K562 (cell line): ENCODE data around the gene HCRTR2. TPM values are rescaled to one million over a fixed set of nuclear protein-coding genes. Genes with fewer than 3 reads are reported as not detected.

Experiments
- ATAC-seq: fragments of 200-7000 bp; cut with Tn5 transposase; 3 replicates; pipeline ENCODE4 v1.9.1; 2020; ENCODE audit warnings: moderate library complexity
- BruUV-seq: library from RNA; stranded (reverse); fragments of 400-500 nt; replicated peaks from 2 replicates; lab custom pipeline; 2021; lab: Mats Ljungman, UMichigan
- CTCF ChIA-PET: fragments of 300-600 bp; formaldehyde crosslinking; extraction: SDS; loops from one replicate; lab custom pipeline; 2021; ENCODE audit warnings: low intra/inter-chr PET ratio; lab: Yijun Ruan, JAX
- POLR2A ChIA-PET: fragments of 300-600, 350-650 bp; sonication (Branson Sonifier 250); formaldehyde crosslinking; extraction: SDS; loops from one replicate; lab custom pipeline; 2021; ENCODE audit warnings: antibody characterized with exemption, inconsistent platforms; lab: Yijun Ruan, JAX
- DNase-seq, 4 experiments: peaks; one replicate each; pipeline versions ENCODE4 v3.0.0 to v3.0.0-alpha.2; 2011 to 2018; ENCODE audit warnings: low spot score in 3 of 4, mixed read lengths in 3 of 4; ENCODE audit errors: extremely low read depth in 1 of 4
- FAIRE-seq: peaks from 2 replicates; lab custom pipeline; 2011; peaks lifted over from hg19 to GRCh38; lab: Jason Lieb, UNC
- H2AFZ ChIP-seq: 2 replicates; pipeline ENCODE4 v1.6.0; 2011; ENCODE audit warnings: low read depth, low read length, control low read depth, inconsistent platforms
- H3K27ac ChIP-seq: fragments of 200-600 bp; 3 replicates; pipeline ENCODE4 v1.8.0; 2011; ENCODE audit warnings: low read depth, mild to moderate bottlenecking, control low read depth, inconsistent platforms, low read length, moderate library complexity, mixed read lengths; ENCODE audit errors: extremely low read depth
- H3K27me3 ChIP-seq, 2 experiments: fragments of 300-600 bp in 1 of 2; 2 replicates in 1 of 2; 3 replicates in 1 of 2; pipeline versions ENCODE4 v1.6.0 to v1.8.0; 2011; ENCODE audit warnings: inconsistent platforms in 2 of 2, low read length in 2 of 2, mild to moderate bottlenecking in 1 of 2, mixed read lengths in 1 of 2, moderate library complexity in 1 of 2; ENCODE audit not compliant: control insufficient read depth in 2 of 2, insufficient read depth in 2 of 2
- H3K36me3 ChIP-seq: fragments of 300-600 bp; 3 replicates; pipeline ENCODE4 v1.8.0; 2011; ENCODE audit warnings: mild to moderate bottlenecking, low read length, inconsistent platforms; ENCODE audit not compliant: control insufficient read depth, insufficient read depth
- H3K4me1 ChIP-seq, 2 experiments: fragments of 200-600 bp in 1 of 2; replicated peaks in 1 of 2; 2 replicates in 1 of 2; 3 replicates in 1 of 2; pipeline versions ENCODE4 v1.5.1 to v1.8.0; 2011; ENCODE audit warnings: inconsistent platforms in 2 of 2, low read length in 2 of 2, mild to moderate bottlenecking in 1 of 2, mixed read lengths in 1 of 2, moderate library complexity in 1 of 2; ENCODE audit not compliant: control insufficient read depth in 2 of 2, insufficient read depth in 2 of 2
- H3K4me2 ChIP-seq: 2 replicates; pipeline ENCODE4 v1.6.1; 2011; ENCODE audit warnings: low read length, control low read depth, inconsistent platforms, mixed read lengths; ENCODE audit not compliant: insufficient read depth
- H3K4me3 ChIP-seq: fragments of 200-600 bp; sonication (generic), shearing (Covaris generic); 2 replicates; pipeline ENCODE4 v1.5.1; 2016; ENCODE audit warnings: control low read depth, inconsistent platforms
- H3K79me2 ChIP-seq: fragments of 200-600 bp; 3 replicates; pipeline ENCODE4 v1.8.0; 2011; ENCODE audit warnings: low read length, inconsistent platforms; ENCODE audit not compliant: control insufficient read depth, insufficient read depth
- H3K9ac ChIP-seq, 2 experiments: 2 replicates each; pipeline versions ENCODE4 v1.6.0 to v1.6.1; 2011; ENCODE audit warnings: low read depth in 2 of 2, low read length in 2 of 2, control low read depth in 1 of 2, inconsistent platforms in 1 of 2, mild to moderate bottlenecking in 1 of 2, mixed read lengths in 1 of 2; ENCODE audit not compliant: insufficient read depth in 1 of 2
- H3K9me1 ChIP-seq: one replicate; pipeline ENCODE4 v1.6.0; 2011; ENCODE audit warnings: inconsistent platforms, mild to moderate bottlenecking, low read length, moderate library complexity; ENCODE audit not compliant: control insufficient read depth, insufficient read depth
- H3K9me3 ChIP-seq: replicated peaks from 2 replicates; pipeline ENCODE4 v1.5.1; 2011; ENCODE audit warnings: low read depth, low read length, inconsistent platforms; ENCODE audit not compliant: control insufficient read depth, insufficient read depth
- H4K20me1 ChIP-seq: replicated peaks from 2 replicates; pipeline ENCODE4 v1.6.1; 2011; ENCODE audit warnings: low read length, inconsistent platforms, mixed read lengths; ENCODE audit not compliant: control insufficient read depth, insufficient read depth
- CCNT2 ChIP-seq: IDR thresholded peaks from 2 replicates; pipeline ENCODE4 v1.6.1; 2011; ENCODE audit warnings: borderline replicate concordance, low read depth, mild to moderate bottlenecking, moderate library complexity, mixed read lengths, low read length; ENCODE audit not compliant: insufficient read length; ENCODE audit errors: extremely low read depth
- CSDE1 ChIP-seq, 2 experiments: fragments of 450-650 bp; IDR thresholded peaks; 2 replicates each; pipeline ENCODE4 v1.6.1; 2016; ENCODE audit warnings: mild to moderate bottlenecking in 1 of 2
- EZH2 ChIP-seq: IDR thresholded peaks from 2 replicates; pipeline ENCODE4 v1.6.1; 2012; ENCODE audit warnings: low read depth, mild to moderate bottlenecking, inconsistent platforms, low read length, borderline replicate concordance
- HDAC3 ChIP-seq: fragments of 450-650 bp; IDR thresholded peaks from 2 replicates; pipeline ENCODE4 v1.6.1; 2018; ENCODE audit warnings: borderline replicate concordance, mild to moderate bottlenecking, moderate library complexity; ENCODE audit not compliant: partially characterized antibody
- HMG20A ChIP-seq: fragments of 450-650 bp; formaldehyde crosslinking; conservative IDR thresholded peaks from 2 replicates; pipeline ENCODE4 v1.4.0; 2020; ENCODE audit warnings: mild to moderate bottlenecking, mixed read lengths
- KLF1 ChIP-seq: fragments of 450-650 bp; IDR thresholded peaks from 2 replicates; pipeline ENCODE4 v1.6.1; 2016; ENCODE audit warnings: missing genetic modification characterization, missing compliant biosample characterization
- MCM5 ChIP-seq: fragments of 450-650 bp; IDR thresholded peaks from 2 replicates; pipeline ENCODE4 v1.6.1; 2016; ENCODE audit warnings: low read depth
- NFXL1 ChIP-seq: fragments of 450-650 bp; formaldehyde crosslinking; IDR thresholded peaks from 2 replicates; pipeline ENCODE4 v1.4.0; 2021; ENCODE audit warnings: mild to moderate bottlenecking
- NONO ChIP-seq, 2 experiments: fragments of 200-400 bp in 1 of 2; fragments of 450-650 bp in 1 of 2; formaldehyde crosslinking in 1 of 2; IDR thresholded peaks; 2 replicates each; pipeline ENCODE4 v1.6.1; 2017; ENCODE audit warnings: low read depth in 2 of 2, mild to moderate bottlenecking in 2 of 2, moderate library complexity in 2 of 2, low read length in 1 of 2
- PHB2 ChIP-seq: fragments of 450-650 bp; IDR thresholded peaks from 2 replicates; pipeline ENCODE4 v1.6.1; 2017; ENCODE audit warnings: low read depth
- SMARCA4 ChIP-seq: fragments of 450-650 bp; IDR thresholded peaks from 2 replicates; pipeline ENCODE4 v1.6.1; 2016
- U2AF2 ChIP-seq: fragments of 200-400 bp; formaldehyde crosslinking; optimal IDR thresholded peaks from 2 replicates; pipeline ENCODE3; 2017; ENCODE audit warnings: low read depth, mild to moderate bottlenecking, low read length
- ZFP1 ChIP-seq: fragments of 450-650 bp; formaldehyde crosslinking; IDR thresholded peaks from 2 replicates; pipeline ENCODE4 v1.4.0; 2020; ENCODE audit warnings: mild to moderate bottlenecking, mixed read lengths
- in situ Hi-C: fragments of 300-500 bp; cut with MboI; formaldehyde crosslinking; loops from 4 replicates; pipeline ENCODE4 v1.15.0; 2018; ENCODE audit warnings: inconsistent platforms, mixed read lengths
- intact Hi-C: fragments of 100-400 bp; cut with micrococcal nuclease; formaldehyde crosslinking; loops from 2 replicates; pipeline ENCODE4 v1.14.2; 2022
- polyA plus RNA-seq, 8 experiments: library from polyadenylated mRNA; depleted of rRNA in 4 of 8; stranded (reverse) in 5 of 8; unstranded in 3 of 8; fragments of >200 nt; fragmentation: Nextera tagmentation in 2 of 8; fragmentation: Illumina TruSeq in 1 of 8; extraction: Ambion mirVana in 2 of 8; extraction: Trizol in 1 of 8; gene quantifications; 2 replicates each; pipeline versions ENCODE4 v1.2.1 to v1.2.3, GENCODE V29; 2011 to 2014; ENCODE audit warnings: inconsistent platforms in 1 of 8, missing spikeins in 1 of 8
- total RNA-seq, 7 experiments: library from RNA; depleted of rRNA in 6 of 7; stranded (reverse); fragments of >200 nt in 6 of 7; fragmentation: Illumina TruSeq in 2 of 7; extraction: Trizol in 2 of 7; gene quantifications; 2 replicates each; pipeline versions ENCODE4 v1.2.1 to v1.2.3, GENCODE V29; 2011 to 2021; ENCODE audit warnings: low replicate concordance in 1 of 7
- TF ChIP-seq, protein P1 (sequence below), 2 experiments: fragments of 450-650 bp; conservative IDR thresholded peaks; 2 replicates each; pipeline ENCODE4 v1.6.1; 2017; ENCODE audit warnings: mild to moderate bottlenecking in 2 of 2, moderate library complexity in 2 of 2
- TF ChIP-seq, protein P2 (sequence below): fragments of 250-450 bp; sonication (Bioruptor Pico); IDR thresholded peaks from 2 replicates; pipeline ENCODE4 v1.8.0; 2021; ENCODE audit warnings: moderate library complexity, mild to moderate bottlenecking, inconsistent platforms
- TF ChIP-seq, protein P3 (sequence below), 2 experiments: IDR thresholded peaks; 2 replicates each; pipeline ENCODE4 v1.6.1; 2012; ENCODE audit warnings: improper control_type of control experiment in 2 of 2, low read depth in 2 of 2, low read length in 2 of 2, borderline replicate concordance in 1 of 2
- TF ChIP-seq, protein P4 (sequence below): sonication (generic); formaldehyde crosslinking; IDR thresholded peaks from 2 replicates; pipeline ENCODE4 v1.8.0; 2022; ENCODE audit warnings: missing genetic modification reagents, mild to moderate bottlenecking, borderline replicate concordance

The HCRTR2 gene
- total and polyA plus RNA-seq, 9 of the 15 experiments (the other 6 are each of a cell fraction or from before 2014, with no cell fraction given), result not detected

DNA sequence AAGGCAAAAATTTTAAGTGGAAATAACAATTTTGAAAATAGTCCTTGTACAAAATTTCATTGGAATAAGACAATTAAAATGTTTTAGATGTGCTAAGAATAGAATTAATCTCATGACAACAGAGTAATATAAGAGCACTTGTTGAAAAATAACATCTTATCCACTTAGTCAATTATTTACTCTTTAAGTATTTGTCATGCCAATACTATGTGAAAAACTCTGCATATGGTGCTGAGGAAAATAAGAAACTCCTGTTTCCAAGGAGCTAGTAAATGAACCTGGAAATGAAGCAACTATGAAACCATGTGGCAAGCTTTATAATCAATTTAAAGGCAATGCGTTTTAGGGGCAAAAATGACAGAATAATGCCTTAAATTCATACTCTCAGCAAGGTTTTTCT is 42.7 kb upstream of the HCRTR2 start (continued):
- no peak for TF ChIP-seq ZFP1 (CRISPR knock-in tag)
- TF ChIP-seq U2AF2, result no peak
- TF ChIP-seq EZH2, result no peak
- TF ChIP-seq NFXL1 (CRISPR knock-in tag), result no peak
- TF ChIP-seq KLF1 (tag), result no peak
- no peak for TF ChIP-seq MCM5
- no peak for TF ChIP-seq HDAC3
- TF ChIP-seq CCNT2, result no peak
- TF ChIP-seq SMARCA4, result no peak
- no peak for TF ChIP-seq PHB2

DNA sequence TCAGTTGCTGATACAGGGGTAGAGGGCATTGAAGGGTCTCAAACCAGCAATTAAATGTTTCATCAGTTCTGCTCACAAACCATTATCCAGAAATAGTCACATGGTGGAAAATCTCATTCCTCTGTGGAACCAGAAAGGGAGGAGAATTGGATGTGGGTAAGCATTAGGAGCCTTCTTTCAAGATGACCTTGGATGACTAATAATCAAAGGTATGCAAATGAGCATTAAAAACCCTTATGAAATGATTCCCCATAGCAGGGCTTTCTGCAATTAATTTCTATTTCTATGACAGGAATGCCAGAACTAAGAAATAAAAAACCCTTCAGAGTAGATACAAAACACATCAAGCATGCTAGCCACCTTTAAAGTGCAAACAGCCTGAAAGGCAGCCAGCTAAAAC is 37.4 kb upstream of the HCRTR2 start:
- Histone ChIP-seq H3K9ac (no peak overlapping the region), H3K27me3 (no peaks in the 10 kb centered on the region), H3K4me3 (no peak overlapping the region), H4K20me1 (no peaks in the 10 kb centered on the region), H3K9me3 (no peaks in the 10 kb centered on the region), H3K4me2 (no peak overlapping the region), H3K27ac (no peak overlapping the region), H3K36me3 (no peaks in the 10 kb centered on the region), H2AFZ (no peak overlapping the region), H3K4me1 (no peaks in the 10 kb centered on the region), H3K79me2 (no peaks in the 10 kb centered on the region), H3K9me1 (no peaks in the 10 kb centered on the region)
- BruUV-seq, result no TSS peak
- DNase-seq, result no peak
- CTCF ChIA-PET, result no interaction called here
- POLR2A ChIA-PET, result no interaction called here
- TF ChIP-seq, protein P1, sequence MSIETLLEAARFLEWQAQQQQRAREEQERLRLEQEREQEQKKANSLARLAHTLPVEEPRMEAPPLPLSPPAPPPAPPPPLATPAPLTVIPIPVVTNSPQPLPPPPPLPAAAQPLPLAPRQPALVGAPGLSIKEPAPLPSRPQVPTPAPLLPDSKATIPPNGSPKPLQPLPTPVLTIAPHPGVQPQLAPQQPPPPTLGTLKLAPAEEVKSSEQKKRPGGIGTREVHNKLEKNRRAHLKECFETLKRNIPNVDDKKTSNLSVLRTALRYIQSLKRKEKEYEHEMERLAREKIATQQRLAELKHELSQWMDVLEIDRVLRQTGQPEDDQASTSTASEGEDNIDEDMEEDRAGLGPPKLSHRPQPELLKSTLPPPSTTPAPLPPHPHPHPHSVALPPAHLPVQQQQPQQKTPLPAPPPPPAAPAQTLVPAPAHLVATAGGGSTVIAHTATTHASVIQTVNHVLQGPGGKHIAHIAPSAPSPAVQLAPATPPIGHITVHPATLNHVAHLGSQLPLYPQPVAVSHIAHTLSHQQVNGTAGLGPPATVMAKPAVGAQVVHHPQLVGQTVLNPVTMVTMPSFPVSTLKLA (conservative IDR thresholded peaks at IDR 0.05), result no peak
- TF ChIP-seq HMG20A (CRISPR knock-in tag) (no peak), NONO (IDR thresholded peaks at IDR 0.05; ENCODE audit: low read depth in 2 of 2, low read length in 1 of 2) (no peak), CSDE1 (IDR thresholded peaks at IDR 0.05) (no peak)
- TF ChIP-seq, protein P2, sequence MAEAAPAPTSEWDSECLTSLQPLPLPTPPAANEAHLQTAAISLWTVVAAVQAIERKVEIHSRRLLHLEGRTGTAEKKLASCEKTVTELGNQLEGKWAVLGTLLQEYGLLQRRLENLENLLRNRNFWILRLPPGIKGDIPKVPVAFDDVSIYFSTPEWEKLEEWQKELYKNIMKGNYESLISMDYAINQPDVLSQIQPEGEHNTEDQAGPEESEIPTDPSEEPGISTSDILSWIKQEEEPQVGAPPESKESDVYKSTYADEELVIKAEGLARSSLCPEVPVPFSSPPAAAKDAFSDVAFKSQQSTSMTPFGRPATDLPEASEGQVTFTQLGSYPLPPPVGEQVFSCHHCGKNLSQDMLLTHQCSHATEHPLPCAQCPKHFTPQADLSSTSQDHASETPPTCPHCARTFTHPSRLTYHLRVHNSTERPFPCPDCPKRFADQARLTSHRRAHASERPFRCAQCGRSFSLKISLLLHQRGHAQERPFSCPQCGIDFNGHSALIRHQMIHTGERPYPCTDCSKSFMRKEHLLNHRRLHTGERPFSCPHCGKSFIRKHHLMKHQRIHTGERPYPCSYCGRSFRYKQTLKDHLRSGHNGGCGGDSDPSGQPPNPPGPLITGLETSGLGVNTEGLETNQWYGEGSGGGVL (CRISPR knock-in tag), result no peak
- TF ChIP-seq, protein P3, sequence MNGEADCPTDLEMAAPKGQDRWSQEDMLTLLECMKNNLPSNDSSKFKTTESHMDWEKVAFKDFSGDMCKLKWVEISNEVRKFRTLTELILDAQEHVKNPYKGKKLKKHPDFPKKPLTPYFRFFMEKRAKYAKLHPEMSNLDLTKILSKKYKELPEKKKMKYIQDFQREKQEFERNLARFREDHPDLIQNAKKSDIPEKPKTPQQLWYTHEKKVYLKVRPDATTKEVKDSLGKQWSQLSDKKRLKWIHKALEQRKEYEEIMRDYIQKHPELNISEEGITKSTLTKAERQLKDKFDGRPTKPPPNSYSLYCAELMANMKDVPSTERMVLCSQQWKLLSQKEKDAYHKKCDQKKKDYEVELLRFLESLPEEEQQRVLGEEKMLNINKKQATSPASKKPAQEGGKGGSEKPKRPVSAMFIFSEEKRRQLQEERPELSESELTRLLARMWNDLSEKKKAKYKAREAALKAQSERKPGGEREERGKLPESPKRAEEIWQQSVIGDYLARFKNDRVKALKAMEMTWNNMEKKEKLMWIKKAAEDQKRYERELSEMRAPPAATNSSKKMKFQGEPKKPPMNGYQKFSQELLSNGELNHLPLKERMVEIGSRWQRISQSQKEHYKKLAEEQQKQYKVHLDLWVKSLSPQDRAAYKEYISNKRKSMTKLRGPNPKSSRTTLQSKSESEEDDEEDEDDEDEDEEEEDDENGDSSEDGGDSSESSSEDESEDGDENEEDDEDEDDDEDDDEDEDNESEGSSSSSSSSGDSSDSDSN (IDR thresholded peaks at IDR 0.05; ENCODE audit: borderline replicate concordance in 1 of 2, low read depth in 2 of 2, low read length in 2 of 2), result no peak
- TF ChIP-seq, protein P4, sequence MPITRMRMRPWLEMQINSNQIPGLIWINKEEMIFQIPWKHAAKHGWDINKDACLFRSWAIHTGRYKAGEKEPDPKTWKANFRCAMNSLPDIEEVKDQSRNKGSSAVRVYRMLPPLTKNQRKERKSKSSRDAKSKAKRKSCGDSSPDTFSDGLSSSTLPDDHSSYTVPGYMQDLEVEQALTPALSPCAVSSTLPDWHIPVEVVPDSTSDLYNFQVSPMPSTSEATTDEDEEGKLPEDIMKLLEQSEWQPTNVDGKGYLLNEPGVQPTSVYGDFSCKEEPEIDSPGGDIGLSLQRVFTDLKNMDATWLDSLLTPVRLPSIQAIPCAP, result no peak
- intact Hi-C loops (no loop called here), in situ Hi-C loops (no loop called here)
- FAIRE-seq, result no peak
- no peak for ATAC-seq
